NT2/D1 (cell line): ENCODE measurements around the gene RERE.

ENCODE experiments used
- SUZ12 ChIP-seq: IDR thresholded peaks from 2 replicates; pipeline ENCODE4 v1.6.1; 2011; ENCODE audit not compliant: insufficient read length, insufficient read depth; ENCODE audit errors: extremely low read depth
- YY1 ChIP-seq: IDR thresholded peaks from 2 replicates; pipeline ENCODE4 v1.6.1; 2011; ENCODE audit not compliant: insufficient read length, insufficient read depth

GRCh38 chr1:8474369-8474768 is 343.1 kb downstream of the RERE start:
- no peak for TF ChIP-seq SUZ12
- TF ChIP-seq YY1: no peak
